CD4-positive, alpha-beta T cell treated with Interleukin-2 at 100 ng/mL for 4 hours (primary cell): ENCODE measurements around the gene IL4I1.
A peak's percentile ranks its signal among the peaks of the same experiment; 100 is the strongest.

ENCODE experiments used
- DNase-seq: peaks from one replicate; pipeline ENCODE4 v3.0.0-alpha.2; 2020; ENCODE audit warnings: low spot score

Gene IL4I1

GRCh38 chr19:49851456-49852259 lies 45.0 kb downstream of the IL4I1 start:
- DNase-seq, result peak; percentile 29

GRCh38 chr19:49850487-49851342 lies 46.0 kb downstream of the IL4I1 start, which contains the start of gene PTOV1:
Gene PTOV1 (plus strand): TSS chr19:49851159.
- DNase-seq, result peak; percentile 87

- no peak for DNase-seq
Observed at GRCh38 chr19:49850221-49850486, 46.5 kb downstream of the IL4I1 start.

GRCh38 chr19:49849433-49850220 lies 47.1 kb downstream of the IL4I1 start:
- DNase-seq, result no peak

GRCh38 chr19:49848938-49849337 lies 47.7 kb downstream of the IL4I1 start:
- no peak for DNase-seq

GRCh38 chr19:49847731-49848696 lies 48.7 kb downstream of the IL4I1 start:
- DNase-seq, result peak; percentile 65

GRCh38 chr19:49846408-49846807 lies 50.3 kb downstream of the IL4I1 start:
- DNase-seq, result no peak

- DNase-seq, result no peak
Observed at GRCh38 chr19:49845414-49845813, 51.3 kb downstream of the IL4I1 start.

- DNase-seq, result no peak
Observed at GRCh38 chr19:49844138-49845095, 52.3 kb downstream of the IL4I1 start.

GRCh38 chr19:49843265-49843664 lies 53.4 kb downstream of the IL4I1 start:
- DNase-seq, result no peak

- DNase-seq, result no peak
Observed at GRCh38 chr19:49840736-49841249, 55.9 kb downstream of the IL4I1 start.

- no peak for DNase-seq
Observed at GRCh38 chr19:49840321-49840720, 56.4 kb downstream of the IL4I1 start.

- no peak for DNase-seq
Observed at GRCh38 chr19:49839713-49840112, 57.0 kb downstream of the IL4I1 start.
